WI38 (cell line): ENCODE results near the gene WDR90.
"Not testable (repeated sequence)": the region's sequence is repeated elsewhere in the genome, so short reads cannot be mapped to it uniquely, and the experiment has no call there.

Experiments
- H3K4me3 ChIP-seq: 2 replicates; pipeline ENCODE4 v1.5.1; 2011; ENCODE audit warnings: low read depth, mild to moderate bottlenecking, control low read depth, low read length
- TF ChIP-seq, protein P1 (sequence below): IDR thresholded peaks from 2 replicates; pipeline ENCODE4 v1.5.1; 2012; ENCODE audit warnings: low read depth, mild to moderate bottlenecking, control low read depth, low read length

Gene WDR90

DNA sequence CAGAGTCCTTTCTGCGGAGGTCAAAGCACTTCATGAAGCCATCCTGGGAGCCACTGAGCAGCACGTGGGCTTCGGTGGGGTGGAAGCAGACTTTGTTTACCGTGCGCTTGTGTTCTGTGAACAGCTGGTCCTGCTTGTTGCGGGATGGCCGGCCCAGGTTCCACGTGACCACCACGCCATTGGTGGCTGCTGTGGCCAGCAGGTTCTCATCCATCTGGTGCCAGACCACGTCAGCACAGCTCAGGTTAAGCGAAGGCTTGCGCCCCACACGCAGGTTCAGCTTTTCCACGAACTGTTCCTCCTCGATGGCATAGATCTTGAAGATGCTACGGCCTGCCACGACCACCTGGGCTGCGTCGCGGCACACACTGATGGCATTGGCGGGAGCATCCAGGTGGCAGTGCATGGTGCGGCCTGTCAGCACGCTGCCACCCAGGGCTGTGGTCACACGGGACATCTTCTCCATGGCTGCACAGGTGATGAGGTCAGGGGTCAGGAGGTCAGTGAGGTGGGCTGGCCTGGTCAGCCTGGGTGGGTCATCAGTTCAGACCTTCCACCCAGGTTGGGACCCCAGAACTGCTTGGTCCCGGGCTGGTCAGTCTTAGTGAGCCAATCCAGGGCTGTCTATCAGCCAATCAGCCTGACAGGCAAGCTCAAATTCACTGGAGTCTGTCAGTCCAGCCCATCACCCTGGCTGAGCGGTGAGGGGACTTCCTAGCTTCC, 40.2 kb downstream of the WDR90 start:
- peak overlapping the region; percentile 94 for H3K4me3 ChIP-seq
- TF ChIP-seq, protein P1, sequence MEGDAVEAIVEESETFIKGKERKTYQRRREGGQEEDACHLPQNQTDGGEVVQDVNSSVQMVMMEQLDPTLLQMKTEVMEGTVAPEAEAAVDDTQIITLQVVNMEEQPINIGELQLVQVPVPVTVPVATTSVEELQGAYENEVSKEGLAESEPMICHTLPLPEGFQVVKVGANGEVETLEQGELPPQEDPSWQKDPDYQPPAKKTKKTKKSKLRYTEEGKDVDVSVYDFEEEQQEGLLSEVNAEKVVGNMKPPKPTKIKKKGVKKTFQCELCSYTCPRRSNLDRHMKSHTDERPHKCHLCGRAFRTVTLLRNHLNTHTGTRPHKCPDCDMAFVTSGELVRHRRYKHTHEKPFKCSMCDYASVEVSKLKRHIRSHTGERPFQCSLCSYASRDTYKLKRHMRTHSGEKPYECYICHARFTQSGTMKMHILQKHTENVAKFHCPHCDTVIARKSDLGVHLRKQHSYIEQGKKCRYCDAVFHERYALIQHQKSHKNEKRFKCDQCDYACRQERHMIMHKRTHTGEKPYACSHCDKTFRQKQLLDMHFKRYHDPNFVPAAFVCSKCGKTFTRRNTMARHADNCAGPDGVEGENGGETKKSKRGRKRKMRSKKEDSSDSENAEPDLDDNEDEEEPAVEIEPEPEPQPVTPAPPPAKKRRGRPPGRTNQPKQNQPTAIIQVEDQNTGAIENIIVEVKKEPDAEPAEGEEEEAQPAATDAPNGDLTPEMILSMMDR = no peak

DNA sequence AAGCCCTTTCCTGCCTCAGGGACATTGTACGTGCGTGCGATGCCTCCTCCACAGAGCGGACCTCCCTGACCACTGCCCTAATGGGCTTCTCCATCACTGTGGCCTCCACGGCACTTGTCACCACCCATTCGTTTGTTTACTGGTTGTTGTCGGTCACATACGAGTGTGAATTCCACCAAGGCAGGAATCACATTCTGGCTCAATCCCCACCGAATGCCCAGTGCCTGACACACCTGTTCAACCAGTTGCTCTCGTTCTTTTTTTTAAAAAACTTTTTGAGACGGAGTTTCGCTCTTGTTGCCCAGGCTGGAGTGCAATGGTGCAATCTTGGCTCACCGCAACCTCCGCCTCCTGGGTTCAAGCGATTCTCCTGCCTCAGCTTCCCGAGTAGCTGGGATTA, 42.1 kb downstream of the WDR90 start:
- H3K4me3 ChIP-seq = not testable (repeated sequence)

DNA sequence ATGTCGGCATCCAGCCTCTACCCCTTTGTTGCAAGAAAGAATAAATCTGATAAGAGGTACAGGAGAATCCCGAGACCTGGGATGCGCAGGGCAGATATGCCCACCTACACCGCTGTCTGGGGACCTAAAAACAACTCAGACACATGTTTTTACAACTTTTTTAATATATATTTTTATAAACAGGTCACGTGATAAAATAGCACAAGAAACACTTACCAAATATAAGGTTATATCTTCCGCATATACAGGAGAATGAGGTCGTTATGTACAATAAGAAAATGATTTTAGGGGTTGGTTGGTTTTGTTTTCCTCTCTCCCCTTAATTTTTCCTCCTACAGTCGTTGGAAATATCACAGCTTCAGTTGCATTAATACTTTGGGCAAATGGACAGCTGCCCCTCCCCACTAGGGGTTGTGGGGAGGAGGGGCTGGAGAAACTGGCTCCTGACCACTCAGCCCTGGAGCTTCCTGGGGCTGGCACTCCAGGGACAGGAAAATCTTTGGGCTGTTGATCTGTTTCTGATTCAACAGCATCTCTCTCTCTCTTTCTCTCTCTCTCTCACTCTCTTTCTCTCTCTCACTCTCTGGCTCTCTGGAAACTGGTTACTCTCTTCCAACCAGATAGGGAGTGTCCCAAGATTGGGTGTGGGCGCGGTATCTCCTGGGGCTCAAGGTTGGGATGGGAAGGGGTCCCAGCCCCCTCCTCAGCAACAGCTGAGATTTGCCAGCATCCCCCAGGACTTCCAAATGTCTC, 43.4 kb downstream of the WDR90 start:
- no peak overlapping the region for H3K4me3 ChIP-seq
- TF ChIP-seq, protein P1 = no peak

- TF ChIP-seq, protein P1 = no peak
- no peak overlapping the region for H3K4me3 ChIP-seq
These were observed 44.2 kb downstream of the WDR90 start for GRCh38 chr16:693364-693763.

GRCh38 chr16:693766-694165, 44.6 kb downstream of the WDR90 start:
- no peak overlapping the region for H3K4me3 ChIP-seq
- TF ChIP-seq, protein P1 = no peak

GRCh38 chr16:694187-694862, 45.2 kb downstream of the WDR90 start:
- no peak overlapping the region for H3K4me3 ChIP-seq
- TF ChIP-seq, protein P1 = no peak

GRCh38 chr16:694863-695354, 45.7 kb downstream of the WDR90 start:
- TF ChIP-seq, protein P1 = no peak
- H3K4me3 ChIP-seq = no peak overlapping the region
